ENCODE data around the gene LRFN2.

DNA sequence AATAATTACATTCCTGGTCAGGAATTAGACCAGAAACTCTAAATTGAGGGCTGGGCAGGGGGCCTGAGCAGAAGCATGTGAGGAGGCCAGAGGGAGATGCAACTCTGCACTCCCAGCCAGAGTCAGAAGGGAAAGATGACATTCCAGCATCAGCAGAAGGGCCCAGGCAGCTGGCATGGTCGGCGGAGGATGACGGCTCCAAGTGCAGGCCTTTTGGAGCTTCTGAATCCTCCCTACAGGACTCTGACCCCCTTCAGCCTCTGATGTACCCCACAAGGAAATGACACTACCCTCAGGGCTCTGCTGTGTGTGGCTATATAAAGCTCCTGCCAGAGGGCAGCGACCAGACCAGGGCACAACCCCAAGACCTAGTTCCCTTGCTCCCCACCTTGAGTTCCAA is 1.9 kb downstream of the LRFN2 start:
- TF ChIP-seq, protein P1, sequence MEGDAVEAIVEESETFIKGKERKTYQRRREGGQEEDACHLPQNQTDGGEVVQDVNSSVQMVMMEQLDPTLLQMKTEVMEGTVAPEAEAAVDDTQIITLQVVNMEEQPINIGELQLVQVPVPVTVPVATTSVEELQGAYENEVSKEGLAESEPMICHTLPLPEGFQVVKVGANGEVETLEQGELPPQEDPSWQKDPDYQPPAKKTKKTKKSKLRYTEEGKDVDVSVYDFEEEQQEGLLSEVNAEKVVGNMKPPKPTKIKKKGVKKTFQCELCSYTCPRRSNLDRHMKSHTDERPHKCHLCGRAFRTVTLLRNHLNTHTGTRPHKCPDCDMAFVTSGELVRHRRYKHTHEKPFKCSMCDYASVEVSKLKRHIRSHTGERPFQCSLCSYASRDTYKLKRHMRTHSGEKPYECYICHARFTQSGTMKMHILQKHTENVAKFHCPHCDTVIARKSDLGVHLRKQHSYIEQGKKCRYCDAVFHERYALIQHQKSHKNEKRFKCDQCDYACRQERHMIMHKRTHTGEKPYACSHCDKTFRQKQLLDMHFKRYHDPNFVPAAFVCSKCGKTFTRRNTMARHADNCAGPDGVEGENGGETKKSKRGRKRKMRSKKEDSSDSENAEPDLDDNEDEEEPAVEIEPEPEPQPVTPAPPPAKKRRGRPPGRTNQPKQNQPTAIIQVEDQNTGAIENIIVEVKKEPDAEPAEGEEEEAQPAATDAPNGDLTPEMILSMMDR (IDR thresholded peaks at IDR 0.05; ENCODE audit: insufficient read depth, low read depth, low read length): no peak
- TF ChIP-seq EZH2 (IDR thresholded peaks at IDR 0.05; ENCODE audit: insufficient read depth, low read length): no peak

Data from astrocyte (in vitro differentiated cells and primary cell).